CD4-positive, alpha-beta T cell treated with Interleukin-4 for 4 hours (primary cell): ENCODE data around the gene CHST8.

Source experiments
- DNase-seq: peaks from one replicate; pipeline ENCODE4 v3.0.0-alpha.2; 2020

CHST8 gene

GRCh38 chr19:33748231-33748630 is 126.5 kb downstream of the CHST8 start:
- DNase-seq: no peak

DNA sequence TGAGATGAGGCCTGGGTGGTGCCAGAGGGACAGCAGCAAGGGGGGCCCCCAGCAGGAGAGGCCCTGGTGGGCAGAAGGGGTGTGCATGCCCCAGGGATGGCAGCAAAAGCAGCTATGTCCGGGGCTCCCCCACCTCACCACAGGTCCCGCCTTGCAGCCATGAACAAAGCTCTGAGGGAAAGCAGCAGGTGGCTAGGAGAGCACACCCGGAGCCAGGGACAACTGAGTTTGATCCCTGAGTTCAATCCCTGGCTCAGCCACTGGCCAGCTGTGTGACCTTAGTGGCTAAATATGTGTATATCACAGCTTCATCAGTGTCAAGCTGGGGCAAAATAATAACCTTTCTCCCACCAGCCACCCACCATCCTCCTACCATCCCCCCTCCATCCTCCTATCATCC is 127.3 kb downstream of the CHST8 start:
- DNase-seq: no peak

- DNase-seq: no peak
These were observed 127.9 kb downstream of the CHST8 start for GRCh38 chr19:33749619-33750175.

GRCh38 chr19:33750587-33751435 is 129.1 kb downstream of the CHST8 start:
- DNase-seq: no peak

GRCh38 chr19:33751436-33751770 is 129.7 kb downstream of the CHST8 start:
- DNase-seq: no peak

DNA sequence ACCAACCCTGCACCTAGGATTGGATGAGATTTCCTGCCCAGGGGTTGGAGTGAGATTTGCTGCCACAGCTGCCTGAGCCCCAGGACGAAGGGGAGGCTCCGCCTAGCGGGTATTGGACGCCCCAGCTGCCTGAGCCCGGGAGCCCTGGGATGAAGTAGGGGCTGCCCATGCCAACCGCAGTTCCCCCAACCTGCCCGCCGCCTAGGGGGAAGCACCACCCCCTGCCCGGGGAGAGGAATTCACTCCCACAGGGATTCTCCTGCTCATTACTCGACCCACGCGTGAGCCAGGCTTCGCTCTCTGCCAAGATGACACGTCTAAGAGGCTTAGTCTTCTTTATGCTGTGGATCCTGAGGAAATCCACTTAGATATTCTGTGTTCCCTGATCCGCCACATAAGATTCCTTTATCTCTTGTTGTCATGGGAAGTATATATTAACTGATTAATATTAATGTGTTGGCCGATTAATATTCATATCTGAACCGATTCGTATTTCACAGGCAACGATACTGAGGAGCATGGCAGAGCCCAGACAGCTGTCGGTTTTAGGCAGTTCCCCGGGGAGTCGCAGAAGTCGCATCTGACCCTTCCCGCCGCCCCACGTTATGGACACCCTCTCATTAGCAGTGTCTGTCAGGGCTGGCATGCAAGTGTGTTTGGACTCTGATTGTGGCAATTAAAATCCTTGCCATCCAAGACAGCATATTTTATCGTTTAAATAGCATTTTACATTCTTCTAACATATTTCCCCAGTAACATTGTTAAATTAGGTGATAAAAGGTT is 130.5 kb downstream of the CHST8 start:
- DNase-seq: no peak

DNA sequence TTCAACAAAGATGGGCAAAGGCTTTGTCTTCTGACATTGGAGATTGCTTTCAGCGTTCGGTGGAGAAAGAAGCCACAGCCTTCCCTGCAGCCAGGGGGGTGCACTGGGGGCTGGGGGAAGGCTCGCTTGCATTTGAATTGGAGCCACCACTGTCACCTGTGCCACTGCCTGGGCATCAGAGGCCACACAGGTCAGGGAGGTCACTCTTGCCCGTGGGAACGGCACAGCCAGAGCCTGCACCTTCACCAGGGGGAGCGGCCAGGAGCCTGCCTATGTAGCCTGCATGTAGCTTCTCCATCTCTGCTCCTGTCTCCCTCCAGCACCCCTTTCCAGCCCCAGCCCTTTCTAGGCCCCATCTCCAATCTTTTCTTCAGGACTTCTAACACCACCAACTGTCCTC is 131.2 kb downstream of the CHST8 start:
- DNase-seq: no peak

DNA sequence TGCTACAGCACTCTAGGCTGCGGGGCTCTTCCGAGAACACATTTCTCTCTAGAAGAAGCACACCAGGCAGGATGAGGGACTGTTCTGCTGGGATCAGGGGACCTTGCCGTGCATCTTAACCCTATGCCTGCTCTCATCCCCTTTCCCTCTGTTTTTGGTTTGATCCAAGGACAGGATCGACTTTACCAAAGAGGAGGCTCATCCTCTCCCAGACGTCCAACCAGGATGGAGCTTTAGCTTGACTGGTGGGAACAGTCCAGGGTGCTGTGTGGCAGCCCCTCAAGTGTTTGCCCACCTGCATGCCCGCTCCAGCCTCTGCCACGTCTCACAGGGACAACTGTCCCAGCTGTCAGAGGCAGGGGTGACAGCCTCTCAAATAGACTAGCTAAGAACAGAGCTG is 132.6 kb downstream of the CHST8 start:
- no peak for DNase-seq

DNA sequence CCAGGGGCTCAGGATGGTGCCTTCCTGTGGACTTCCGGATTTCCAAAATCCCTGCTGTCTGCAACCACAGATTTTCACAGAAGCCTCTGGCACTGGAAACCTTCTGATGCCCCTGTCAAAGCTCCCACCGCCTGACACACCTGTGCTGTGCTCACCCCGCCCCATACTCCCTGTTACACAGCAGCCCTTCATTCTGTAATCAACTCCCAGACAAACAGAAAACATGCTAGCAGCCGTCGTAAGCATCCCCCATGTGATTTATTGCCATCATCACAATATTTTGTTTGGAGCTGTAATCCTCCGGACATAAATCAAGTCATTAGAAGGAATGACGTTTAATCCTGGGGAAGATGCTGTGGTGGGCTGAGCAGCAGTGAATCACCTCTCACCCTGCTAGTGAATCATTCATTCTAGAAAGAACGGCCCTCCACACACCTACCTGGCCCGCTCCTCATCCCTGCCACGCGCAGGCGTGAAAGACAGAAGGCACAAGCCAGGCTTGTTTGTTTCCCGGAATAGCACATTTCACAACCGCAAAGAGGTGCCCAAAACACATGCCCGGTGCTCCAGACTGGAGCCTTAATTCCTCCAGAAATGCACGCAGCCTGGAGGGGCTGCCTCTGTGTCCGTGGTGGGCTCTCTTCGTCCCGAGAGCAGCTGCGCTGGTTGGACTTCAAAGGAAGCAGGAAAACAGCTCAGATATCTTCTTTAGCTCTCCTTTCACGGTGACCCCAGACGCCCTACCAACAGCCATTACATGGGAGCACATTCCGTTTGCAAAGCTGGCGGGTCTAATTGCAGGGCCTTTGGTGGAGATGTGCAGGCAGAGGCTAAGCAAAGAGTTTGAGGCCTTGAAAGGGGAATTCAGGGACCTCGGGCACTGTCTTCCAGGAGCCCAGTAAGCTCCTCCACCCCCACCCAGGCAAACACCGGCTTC is 133.6 kb downstream of the CHST8 start:
- DNase-seq: no peak

DNA sequence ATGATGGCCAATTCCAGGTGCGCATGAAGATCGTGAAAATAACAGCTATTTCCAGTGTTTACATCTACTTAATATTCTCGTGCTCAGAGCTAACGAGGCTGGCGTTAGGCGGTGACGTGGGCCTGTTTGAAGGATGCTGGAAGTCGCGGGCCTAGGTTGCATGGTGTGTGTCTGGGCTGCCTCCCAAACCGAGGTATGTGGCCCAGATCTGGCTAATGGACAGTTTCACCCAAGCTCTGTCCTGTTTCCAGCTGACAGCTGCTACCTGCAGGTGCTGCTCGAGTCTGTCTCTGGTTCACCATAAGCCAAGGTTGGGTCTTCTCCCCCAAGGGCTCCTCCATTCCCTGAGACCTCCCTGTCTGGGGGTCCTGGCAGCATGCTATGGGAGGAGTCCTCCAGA is 134.4 kb downstream of the CHST8 start:
- no peak for DNase-seq

DNA sequence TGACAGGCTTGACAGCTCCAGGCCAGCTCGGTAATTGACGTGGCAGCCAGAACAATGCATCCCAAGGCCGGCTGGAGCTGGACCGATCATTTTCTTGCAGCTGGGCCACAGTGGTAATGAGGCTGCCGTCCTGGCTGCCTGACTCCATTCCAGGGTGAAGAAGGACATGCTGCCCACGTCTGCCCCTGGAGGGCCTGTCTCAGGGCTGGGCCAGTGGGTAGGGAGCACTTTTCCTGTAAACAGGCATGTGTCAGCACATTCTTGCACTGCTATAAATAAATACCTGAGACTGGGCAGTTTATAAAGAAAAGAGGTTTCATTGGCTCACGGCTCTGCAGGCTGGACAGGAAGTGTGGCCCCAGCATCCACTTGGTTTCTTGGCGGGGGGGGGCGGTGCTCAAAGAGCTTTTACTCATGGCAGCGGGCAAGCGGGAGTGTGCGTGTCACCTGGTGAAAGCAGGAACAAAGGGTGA is 136.8 kb downstream of the CHST8 start:
- no peak for DNase-seq

DNA sequence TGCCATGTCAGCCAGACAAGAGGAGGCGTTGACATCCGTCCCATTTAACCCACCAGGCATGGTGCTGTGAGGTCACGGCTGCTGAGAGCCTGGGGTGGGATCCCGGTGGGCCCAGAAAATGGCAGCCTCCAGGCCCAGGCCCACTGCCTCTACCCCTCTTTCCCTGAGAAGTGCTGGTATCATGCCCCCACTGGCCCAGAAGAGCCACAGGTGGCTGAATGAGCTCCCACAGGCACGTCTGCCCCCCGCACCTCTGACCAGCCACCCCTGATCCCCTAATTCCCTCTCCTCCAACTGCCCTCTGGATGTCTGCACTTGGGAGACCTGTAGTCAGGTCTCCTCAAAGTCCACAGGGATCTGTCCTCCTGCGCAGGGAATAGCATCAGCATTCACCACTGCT is 137.6 kb downstream of the CHST8 start:
- no peak for DNase-seq

DNA sequence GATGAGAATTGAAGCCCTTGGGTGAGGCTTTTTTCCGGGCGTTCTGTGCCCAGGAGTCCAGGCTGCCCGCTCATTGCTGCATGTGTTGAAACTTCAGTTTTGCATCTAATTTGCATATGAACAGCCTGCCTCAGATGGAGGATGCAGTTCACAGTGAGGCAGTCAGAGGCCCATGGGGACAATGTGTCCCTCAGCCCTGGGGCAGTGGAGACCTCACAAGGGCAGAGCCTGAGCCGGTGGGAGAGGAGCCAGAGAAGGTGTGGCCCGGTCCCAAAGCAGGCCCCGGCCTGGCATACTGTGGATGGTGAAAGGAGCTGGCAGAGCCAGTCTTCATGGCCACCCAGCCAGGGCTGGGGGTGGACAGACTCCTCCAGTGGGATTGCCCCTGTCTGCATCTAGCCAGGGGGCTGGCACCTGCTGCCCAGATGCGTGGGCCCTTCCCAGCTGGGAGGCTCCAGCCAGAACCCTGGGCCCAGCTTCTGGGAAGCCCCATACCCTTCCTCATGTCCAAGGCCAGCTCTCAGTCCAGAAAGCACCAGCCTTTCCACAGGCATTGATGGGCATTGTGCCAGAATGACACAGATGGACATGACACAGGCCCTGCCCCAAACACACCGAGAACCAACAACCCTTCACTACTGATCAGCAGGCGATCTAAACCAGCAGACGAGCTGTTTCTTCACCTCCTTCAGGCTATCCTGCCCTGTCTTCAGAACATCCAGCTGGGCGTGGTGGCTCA is 142.0 kb downstream of the CHST8 start:
- no peak for DNase-seq

GRCh38 chr19:33766623-33767022 is 144.9 kb downstream of the CHST8 start:
- no peak for DNase-seq

DNA sequence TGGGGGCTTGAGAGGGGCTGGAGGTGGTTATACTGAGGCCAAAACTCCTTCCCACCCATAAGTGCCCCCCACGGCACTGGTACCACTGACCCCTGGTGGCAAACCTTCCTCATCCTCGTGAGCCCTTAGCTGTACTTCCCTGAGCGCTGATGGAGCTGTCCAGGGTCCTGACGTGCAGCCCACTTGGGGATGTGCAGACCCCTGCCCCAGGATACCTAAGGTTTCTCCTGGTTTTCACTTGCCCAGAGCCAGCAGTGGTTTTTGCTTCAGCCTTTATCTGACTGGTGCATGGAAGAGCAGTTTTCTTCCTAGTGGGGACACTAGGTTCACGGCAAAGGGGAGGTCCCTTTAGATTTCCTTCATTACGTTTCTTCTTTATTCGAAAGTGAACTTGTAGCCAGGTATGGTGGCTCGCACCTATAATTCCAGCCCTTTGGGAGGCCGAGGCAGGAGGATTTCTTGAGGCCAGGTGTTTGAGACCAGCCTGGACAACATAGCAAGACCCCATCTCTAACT is 146.2 kb downstream of the CHST8 start:
- no peak for DNase-seq

GRCh38 chr19:33769208-33769607 is 147.5 kb downstream of the CHST8 start:
- DNase-seq: no peak

DNA sequence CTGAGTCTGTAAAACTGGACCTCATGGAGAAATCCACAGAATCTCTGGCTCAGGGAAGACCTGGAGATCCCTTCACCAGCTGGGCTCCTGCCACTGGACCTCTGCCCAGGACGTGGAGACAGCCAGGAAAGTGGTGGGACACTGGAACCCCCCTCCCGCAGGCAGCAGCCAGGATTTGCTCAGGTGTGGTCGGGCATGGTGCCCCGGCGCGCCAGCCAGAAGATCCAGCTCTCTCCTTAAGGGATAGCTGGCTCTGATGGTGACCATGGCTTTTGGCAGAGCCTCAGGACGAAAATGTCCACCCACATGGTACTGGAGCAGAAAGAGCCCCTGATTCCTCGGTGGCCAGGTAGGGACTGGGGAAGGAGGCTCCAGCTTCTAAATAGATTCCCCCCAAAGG is 148.4 kb downstream of the CHST8 start:
- DNase-seq: no peak

- DNase-seq: peak; percentile 49
These were observed 149.8 kb downstream of the CHST8 start for GRCh38 chr19:33771384-33772101.

GRCh38 chr19:33772102-33772857 is 150.5 kb downstream of the CHST8 start:
- DNase-seq: no peak

- no peak for DNase-seq
These were observed 151.1 kb downstream of the CHST8 start for GRCh38 chr19:33772858-33773180.
